Measurements from ENCODE around the gene MTPN. TPM values are rescaled to one million over a fixed set of nuclear protein-coding genes. Genes with fewer than 3 reads are reported as not detected.

MTPN gene
- total and polyA plus RNA-seq, 10 of the 15 experiments (the other 5 are each of a cell fraction or from before 2014, with no cell fraction given), result 38.7 to 146 (median 85.4) TPM

DNA sequence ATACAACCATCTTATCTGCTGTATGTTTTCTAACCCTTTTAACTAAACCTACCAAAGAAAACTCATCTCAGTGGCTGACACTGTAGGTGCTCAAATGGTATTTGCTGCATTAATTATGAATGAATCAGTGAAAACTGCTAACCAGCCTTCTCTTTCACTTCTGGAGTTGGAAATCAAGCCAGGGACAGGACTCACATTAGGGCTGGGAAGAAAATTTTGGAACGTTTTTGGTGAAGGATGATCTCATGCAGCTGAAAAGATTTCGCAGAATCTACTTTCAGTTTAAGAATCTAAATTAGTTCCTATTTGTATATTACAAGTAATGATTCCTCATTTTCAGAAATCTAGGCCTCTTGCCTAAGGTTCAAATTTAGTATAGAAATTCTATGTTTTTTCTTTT, 12.9 kb downstream of the MTPN start (continued):
- TF ChIP-seq ZBTB40 (IDR thresholded peaks at IDR 0.05; ENCODE audit: borderline replicate concordance) (no peak), NFIC (IDR thresholded peaks at IDR 0.05; ENCODE audit: low read depth, low read length) (no peak), CBX3 (IDR thresholded peaks at IDR 0.05; ENCODE audit: borderline replicate concordance, low read depth) (no peak), RELA (IDR thresholded peaks at IDR 0.05; ENCODE audit: borderline replicate concordance, partially characterized antibody) (no peak), ETV6 (conservative IDR thresholded peaks at IDR 0.05 in 1 of 2, IDR thresholded peaks at IDR 0.05 in 1 of 2; ENCODE audit: borderline replicate concordance in 1 of 2, low read depth in 1 of 2) (no peak), KLF5 (IDR thresholded peaks at IDR 0.05; ENCODE audit: partially characterized antibody) (no peak), KAT2A (conservative IDR thresholded peaks at IDR 0.05; ENCODE audit: control insufficient read depth, low read depth, low read length) (no peak), IKZF1 (conservative IDR thresholded peaks at IDR 0.05) (no peak), MYC (IDR thresholded peaks at IDR 0.05; ENCODE audit: insufficient read depth, insufficient read length, insufficient replicate concordance, low read length, severe bottlenecking) (no peak)

Data from GM12878 (cell line).